SK-N-MC (cell line): Measurements from ENCODE around the gene TRMO.

ENCODE experiments used
- EZH2 ChIP-seq: fragments of 200-600 bp; sonication (generic); IDR thresholded peaks from one replicate; pipeline ENCODE4 v1.6.1; 2017; ENCODE audit warnings: antibody characterized with exemption
- FOXP2 ChIP-seq: optimal IDR thresholded peaks from 2 replicates; pipeline ENCODE3; 2011; ENCODE audit warnings: mild to moderate bottlenecking, moderate library complexity; ENCODE audit not compliant: insufficient read depth; ENCODE audit errors: extremely low read length, control extremely low read depth
- POLR2AphosphoS5 ChIP-seq: IDR thresholded peaks from 2 replicates; pipeline ENCODE4 v1.6.1; 2012; ENCODE audit warnings: mild to moderate bottlenecking, low read depth, low read length, borderline replicate concordance

- TF ChIP-seq POLR2AphosphoS5 = no peak
- no peak for TF ChIP-seq FOXP2
- TF ChIP-seq EZH2 = no peak
Observed at GRCh38 chr9:97911970-97912369, 10.3 kb downstream of the TRMO start.
